ENCODE data around the gene KIF1C. TPM values are rescaled to one million over a fixed set of nuclear protein-coding genes. Genes with fewer than 3 reads are reported as not detected.
A peak's percentile ranks its signal among the peaks of the same experiment; 100 is the strongest.

The KIF1C gene
- total and polyA plus RNA-seq, 2 donors (not counting 1 experiment from before 2014, with no cell fraction given) = 5.7 to 29.6 TPM

GRCh38 chr17:4966844-4967538, 30.8 kb upstream of the KIF1C start:
- peak overlapping the region; percentile 75 for H2AFZ ChIP-seq (ENCODE audit: insufficient read depth, low read depth, low read length, poor library complexity, severe bottlenecking)
- under 1% methylated on average over 23 of the region's 42 CpGs for WGBS (ENCODE audit: insufficient coverage)

More at GRCh38 chr17:4966844-4967538, 30.8 kb upstream of the KIF1C start:
- peak overlapping the region; percentile 85 for H3K4me2 ChIP-seq (replicated peaks; ENCODE audit: low read depth, low read length, poor library complexity, severe bottlenecking)
- H3K4me1 ChIP-seq (ENCODE audit: control insufficient read depth in 2 of 2, insufficient read depth in 2 of 2, low read length in 2 of 2) = peaks cover 17 to 22% of the 10 kb centered on the region in 2 donors
- TF ChIP-seq EZH2 (IDR thresholded peaks at IDR 0.05; ENCODE audit: borderline replicate concordance, insufficient read depth, low read depth, low read length, poor library complexity, severe bottlenecking) (no peak), CTCF (IDR thresholded peaks at IDR 0.05) (no peak)
- ChIA-PET POLR2A (interaction anchor here (0.6 to 4.7 kb wide), 22 partner anchors 11 to 453 kb away, joined by 3 to 81 read pairs (median 5); partner anchors contain the start of genes ARRB2, C17orf107, CAMTA2 and CHRNE), CTCF (interaction anchor here (0.6 to 4.3 kb wide), 22 partner anchors 10 to 453 kb away, joined by 3 to 32 read pairs (median 4); partner anchors contain the start of genes CAMTA2, CHRNE, PFN1 and RNF167)
- no peaks in the 10 kb centered on the region for H3K9me3 ChIP-seq (ENCODE audit: control extremely low read depth in 1 of 3, control insufficient read depth in 2 of 3, insufficient read depth in 1 of 3, low read length in 2 of 3)
- H3K4me3 ChIP-seq (ENCODE audit: control extremely low read depth in 1 of 5, extremely low read depth in 1 of 5, insufficient read depth in 1 of 5, low read depth in 2 of 5, low read length in 4 of 5) = peak overlapping the region; percentile 68 to 92 (median 84)
- intact Hi-C loops (cut with micrococcal nuclease) = loop anchor here (1.0 to 5.0 kb wide), 12 partner anchors 13 to 257 kb away; partner anchors contain the start of genes ARRB2, C17orf107, CAMTA2 and INCA1
- ATAC-seq (ENCODE audit: low read depth) = peak; percentile 85
- H3K79me2 ChIP-seq (ENCODE audit: control insufficient read depth, insufficient read depth, low read length) = peaks cover 26% of the 10 kb centered on the region
- peaks cover 0 to 3% of the 10 kb centered on the region in 2 experiments for H3K36me3 ChIP-seq (replicated peaks in 1 of 2; ENCODE audit: control extremely low read depth in 1 of 2, control insufficient read depth in 1 of 2, extremely low read depth in 1 of 2, insufficient read depth in 2 of 2, low read length in 1 of 2)
- Mint-ChIP-seq H3K4me3 (no peak overlapping the region), H3K4me1 (peaks cover 15% of the 10 kb centered on the region), H3K9me3 (ENCODE audit: insufficient read depth) (no peaks in the 10 kb centered on the region), H3K27ac (no peak overlapping the region), H3K27me3 (no peaks in the 10 kb centered on the region)
- H3K9ac ChIP-seq (ENCODE audit: low read length) = peak overlapping the region; percentile 73
- H3K27me3 ChIP-seq (replicated peaks in 1 of 4; ENCODE audit: control extremely low read depth in 1 of 4, control insufficient read depth in 3 of 4, insufficient read depth in 4 of 4, low read length in 3 of 4) = no peaks in the 10 kb centered on the region
- H4K20me1 ChIP-seq (ENCODE audit: control insufficient read depth, insufficient read depth, low read length, poor library complexity, severe bottlenecking) = no peaks in the 10 kb centered on the region
- peak; percentile 99 for DNase-seq
- H3K27ac ChIP-seq (ENCODE audit: low read length in 2 of 2) = peak overlapping the region; percentile 67 to 68
